ENCODE data around the gene SNTB2. TPM values are rescaled to one million over a fixed set of nuclear protein-coding genes. Genes with fewer than 3 reads are reported as not detected.

The SNTB2 gene
- polyA plus RNA-seq, 1 of the 3 experiments (the other 2 are of a cell fraction) = 13.0 TPM

DNA sequence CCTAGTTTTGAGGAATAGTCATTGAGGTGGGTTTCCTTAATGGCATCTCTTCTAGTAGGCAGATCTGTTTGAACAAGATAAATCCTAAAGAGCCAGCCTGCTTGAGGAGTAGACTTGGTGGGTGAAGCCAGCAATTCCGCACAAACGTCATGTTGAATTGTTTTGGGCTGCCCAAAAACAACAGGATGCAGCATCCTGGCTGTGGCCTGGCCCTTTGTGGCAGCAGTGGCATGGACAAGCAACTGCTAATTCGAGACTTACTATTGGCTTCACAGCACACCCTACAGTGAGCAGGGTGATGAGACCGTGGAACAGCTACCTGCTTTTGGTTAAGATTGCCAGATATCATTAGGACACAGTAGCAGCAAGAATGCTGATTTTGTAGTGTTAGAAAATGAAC lies 114.9 kb downstream of the SNTB2 start:
- Histone ChIP-seq H3K4me3 (ENCODE audit: low read depth in 2 of 2, low read length in 1 of 2) (no peak overlapping the region), H3K9me3 (no peaks in the 10 kb centered on the region), H2AFZ (ENCODE audit: low read depth) (no peak overlapping the region), H3K36me3 (replicated peaks in 1 of 2; ENCODE audit: control insufficient read depth in 1 of 2, insufficient read depth in 2 of 2, low read length in 1 of 2) (peaks cover 25 to 43% of the 10 kb centered on the region in 2 experiments), H4K20me1 (ENCODE audit: insufficient read depth) (no peaks in the 10 kb centered on the region), H3K4me1 (ENCODE audit: control insufficient read depth in 1 of 2, insufficient read depth in 2 of 2, low read depth in 1 of 2, low read length in 1 of 2) (no peaks in the 10 kb centered on the region), H3K27ac (ENCODE audit: low read depth in 2 of 2, low read length in 1 of 2) (no peak overlapping the region), H3K9me2 (no peaks in the 10 kb centered on the region), H3F3A (replicated peaks; ENCODE audit: insufficient read depth) (peaks cover 8% of the 10 kb centered on the region), H3K79me2 (ENCODE audit: insufficient read depth) (no peaks in the 10 kb centered on the region), H3K9ac (no peak overlapping the region), H3K27me3 (ENCODE audit: insufficient read depth) (no peaks in the 10 kb centered on the region), H3K4me2 (no peak overlapping the region)
- ChIA-PET CTCF (interaction anchor here (1.3 to 2.1 kb wide), 3 partner anchors 9 to 152 kb away, joined by 3 to 7 read pairs (median 3); no protein-coding TSS in a partner anchor), POLR2A (interaction anchor here (1.2 kb wide), 1 partner anchor 10 kb away, joined by 3 read pairs; no protein-coding TSS in a partner anchor)
- DNase-seq = no peak
- WGBS (ENCODE audit: low lambda C conversion rate) = 86% methylated on average over 4 of the region's 4 CpGs
- TF ChIP-seq YY1 (IDR thresholded peaks at IDR 0.05; ENCODE audit: low read depth) (no peak), GATA2 (CRISPR knock-in tag; IDR thresholded peaks at IDR 0.05) (no peak), RFX5 (IDR thresholded peaks at IDR 0.05; ENCODE audit: low read length) (no peak), GABPA (IDR thresholded peaks at IDR 0.05; ENCODE audit: low read depth) (no peak), POLR2AphosphoS5 (IDR thresholded peaks at IDR 0.05; ENCODE audit: low read depth, low read length) (no peak), EP300 (IDR thresholded peaks at IDR 0.05; ENCODE audit: borderline replicate concordance in 1 of 2, low read depth in 1 of 2, low read length in 1 of 2) (no peak), IRF3 (IDR thresholded peaks at IDR 0.05; ENCODE audit: low read depth, low read length) (no peak)
- TF ChIP-seq, protein P1, sequence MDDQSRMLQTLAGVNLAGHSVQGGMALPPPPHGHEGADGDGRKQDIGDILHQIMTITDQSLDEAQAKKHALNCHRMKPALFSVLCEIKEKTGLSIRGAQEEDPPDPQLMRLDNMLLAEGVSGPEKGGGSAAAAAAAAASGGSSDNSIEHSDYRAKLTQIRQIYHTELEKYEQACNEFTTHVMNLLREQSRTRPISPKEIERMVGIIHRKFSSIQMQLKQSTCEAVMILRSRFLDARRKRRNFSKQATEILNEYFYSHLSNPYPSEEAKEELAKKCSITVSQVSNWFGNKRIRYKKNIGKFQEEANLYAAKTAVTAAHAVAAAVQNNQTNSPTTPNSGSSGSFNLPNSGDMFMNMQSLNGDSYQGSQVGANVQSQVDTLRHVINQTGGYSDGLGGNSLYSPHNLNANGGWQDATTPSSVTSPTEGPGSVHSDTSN (IDR thresholded peaks at IDR 0.05) = no peak

GRCh38 chr16:69302301-69302700 lies 115.3 kb downstream of the SNTB2 start:
- no peaks in the 10 kb centered on the region for H3K9me2 ChIP-seq
- H3K4me1 ChIP-seq (ENCODE audit: control insufficient read depth in 1 of 2, insufficient read depth in 2 of 2, low read depth in 1 of 2, low read length in 1 of 2) = no peaks in the 10 kb centered on the region
- CTCF ChIA-PET = interaction anchor here (1.6 to 2.1 kb wide), 2 partner anchors 15 to 152 kb away, joined by 3 to 7 read pairs; no protein-coding TSS in a partner anchor
- no peaks in the 10 kb centered on the region for H3K79me2 ChIP-seq (ENCODE audit: insufficient read depth)
- H3K36me3 ChIP-seq (replicated peaks in 1 of 2; ENCODE audit: control insufficient read depth in 1 of 2, insufficient read depth in 2 of 2, low read length in 1 of 2) = peaks cover 25 to 43% of the 10 kb centered on the region in 2 experiments
- H4K20me1 ChIP-seq (ENCODE audit: insufficient read depth) = no peaks in the 10 kb centered on the region
- no peak overlapping the region for H3K9ac ChIP-seq
- H2AFZ ChIP-seq (ENCODE audit: low read depth) = no peak overlapping the region
- POLR2A ChIA-PET = interaction anchor here (1.2 kb wide), 1 partner anchor 10 kb away, joined by 3 read pairs; no protein-coding TSS in a partner anchor
- no peaks in the 10 kb centered on the region for H3K9me3 ChIP-seq
- peaks cover 8% of the 10 kb centered on the region for H3F3A ChIP-seq (replicated peaks; ENCODE audit: insufficient read depth)
- H3K4me2 ChIP-seq = no peak overlapping the region
- WGBS (ENCODE audit: low lambda C conversion rate) = 97% methylated on average over 4 of the region's 4 CpGs
- no peak overlapping the region for H3K4me3 ChIP-seq (ENCODE audit: low read depth in 2 of 2, low read length in 1 of 2)
- H3K27me3 ChIP-seq (ENCODE audit: insufficient read depth) = no peaks in the 10 kb centered on the region
- H3K27ac ChIP-seq (ENCODE audit: low read depth in 2 of 2, low read length in 1 of 2) = no peak overlapping the region
- no peak for DNase-seq
- TF ChIP-seq MEF2A (IDR thresholded peaks at IDR 0.05; ENCODE audit: borderline replicate concordance, low read depth) = no peak
- no peak for TF ChIP-seq ELF1 (IDR thresholded peaks at IDR 0.05)
- no peak for TF ChIP-seq POLR2AphosphoS5 (IDR thresholded peaks at IDR 0.05; ENCODE audit: low read depth, low read length)
- no peak for TF ChIP-seq EZH2phosphoT487 (IDR thresholded peaks at IDR 0.05; ENCODE audit: borderline replicate concordance, low read depth)
- TF ChIP-seq FOSL2 (IDR thresholded peaks at IDR 0.05; ENCODE audit: borderline replicate concordance, low read depth) = no peak
- TF ChIP-seq, protein P2, sequence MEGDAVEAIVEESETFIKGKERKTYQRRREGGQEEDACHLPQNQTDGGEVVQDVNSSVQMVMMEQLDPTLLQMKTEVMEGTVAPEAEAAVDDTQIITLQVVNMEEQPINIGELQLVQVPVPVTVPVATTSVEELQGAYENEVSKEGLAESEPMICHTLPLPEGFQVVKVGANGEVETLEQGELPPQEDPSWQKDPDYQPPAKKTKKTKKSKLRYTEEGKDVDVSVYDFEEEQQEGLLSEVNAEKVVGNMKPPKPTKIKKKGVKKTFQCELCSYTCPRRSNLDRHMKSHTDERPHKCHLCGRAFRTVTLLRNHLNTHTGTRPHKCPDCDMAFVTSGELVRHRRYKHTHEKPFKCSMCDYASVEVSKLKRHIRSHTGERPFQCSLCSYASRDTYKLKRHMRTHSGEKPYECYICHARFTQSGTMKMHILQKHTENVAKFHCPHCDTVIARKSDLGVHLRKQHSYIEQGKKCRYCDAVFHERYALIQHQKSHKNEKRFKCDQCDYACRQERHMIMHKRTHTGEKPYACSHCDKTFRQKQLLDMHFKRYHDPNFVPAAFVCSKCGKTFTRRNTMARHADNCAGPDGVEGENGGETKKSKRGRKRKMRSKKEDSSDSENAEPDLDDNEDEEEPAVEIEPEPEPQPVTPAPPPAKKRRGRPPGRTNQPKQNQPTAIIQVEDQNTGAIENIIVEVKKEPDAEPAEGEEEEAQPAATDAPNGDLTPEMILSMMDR (IDR thresholded peaks at IDR 0.05) = no peak
- no peak for TF ChIP-seq SIN3A (IDR thresholded peaks at IDR 0.05; ENCODE audit: borderline replicate concordance, low read depth, low read length)
- TF ChIP-seq MXI1 (IDR thresholded peaks at IDR 0.05; ENCODE audit: low read depth, low read length) = no peak

All from SK-N-SH (cell line).